Left renal pelvis (tissue), 4 donors: ENCODE data around the gene ARHGEF33. TPM values are rescaled to one million over a fixed set of nuclear protein-coding genes. Genes with fewer than 3 reads are reported as not detected.

Source experiments
- DNase-seq, 4 donors: peaks; one replicate each; pipeline ENCODE4 v3.0.0-alpha.2; 2013; ENCODE audit warnings: low read depth in 4 of 4, low spot score in 3 of 4
- polyA plus RNA-seq, 4 donors: library from polyadenylated mRNA; unstranded; fragments of 120-200 nt; gene quantifications; one replicate each; pipeline ENCODE4 v1.2.1, GENCODE V29; 2013; ENCODE audit not compliant: insufficient read length in 4 of 4

ARHGEF33 gene
- polyA plus RNA-seq, 4 donors, result 1.9 to 3.8 (median 2.4) TPM

DNA sequence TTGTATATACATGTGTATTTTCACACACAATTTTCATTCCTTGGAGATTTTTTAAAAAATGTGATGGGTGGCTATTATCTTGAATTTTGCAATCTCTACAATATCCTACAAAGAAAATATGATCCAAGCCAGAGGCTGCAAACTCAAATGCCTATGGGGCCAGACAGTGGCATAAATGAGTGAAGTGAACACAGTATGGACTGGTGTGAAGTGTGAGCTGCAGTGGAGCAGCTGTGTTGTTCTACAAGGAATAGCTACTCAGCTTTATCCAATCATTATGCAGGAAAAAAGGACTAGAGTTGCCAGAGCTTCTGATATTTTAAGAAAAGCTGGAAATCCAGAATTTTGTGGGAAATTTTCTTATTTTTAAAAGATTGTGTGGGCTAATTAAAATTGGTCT is 62.1 kb downstream of the ARHGEF33 start:
- no peak for DNase-seq

DNA sequence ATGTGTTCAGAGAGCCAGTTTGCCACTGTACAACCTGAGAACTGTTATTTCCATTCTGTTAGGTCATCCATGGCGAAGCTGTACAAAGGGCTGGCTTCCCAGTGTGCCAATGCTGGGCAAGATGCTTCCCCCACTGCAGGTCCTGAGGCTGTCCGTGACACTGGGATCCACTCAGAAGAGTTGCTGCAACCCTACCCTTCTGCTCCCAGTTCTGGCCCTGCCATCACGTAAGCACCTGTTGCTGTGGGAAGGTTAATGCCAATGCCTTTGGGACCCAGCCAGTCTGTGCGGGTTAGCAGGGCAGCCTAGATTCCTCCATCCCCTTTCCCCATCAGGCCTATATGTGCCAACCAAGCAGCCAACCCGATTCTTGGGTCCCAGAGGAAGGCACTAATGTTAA is 68.3 kb downstream of the ARHGEF33 start:
- DNase-seq, result no peak

DNA sequence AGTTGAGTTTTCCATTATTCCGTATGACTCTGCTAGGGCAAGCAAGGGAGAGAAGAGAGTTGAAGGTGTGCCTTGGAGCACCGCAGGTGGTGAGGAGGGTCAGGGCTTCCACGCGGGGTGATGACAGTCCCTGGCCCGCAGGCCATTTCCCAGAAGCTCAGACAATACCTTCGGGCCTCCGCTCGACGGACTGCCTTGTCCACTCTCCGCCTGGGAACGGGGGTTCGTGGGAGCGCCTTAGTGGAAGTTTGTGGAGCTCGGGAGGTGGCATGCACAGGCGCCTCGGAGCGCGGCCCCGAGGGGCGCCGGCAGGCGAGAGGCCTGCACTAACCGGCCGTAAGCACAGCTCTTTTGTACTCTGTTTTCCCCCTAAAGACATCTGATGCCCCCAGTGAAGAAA is 69.8 kb downstream of the ARHGEF33 start:
- no peak for DNase-seq

DNA sequence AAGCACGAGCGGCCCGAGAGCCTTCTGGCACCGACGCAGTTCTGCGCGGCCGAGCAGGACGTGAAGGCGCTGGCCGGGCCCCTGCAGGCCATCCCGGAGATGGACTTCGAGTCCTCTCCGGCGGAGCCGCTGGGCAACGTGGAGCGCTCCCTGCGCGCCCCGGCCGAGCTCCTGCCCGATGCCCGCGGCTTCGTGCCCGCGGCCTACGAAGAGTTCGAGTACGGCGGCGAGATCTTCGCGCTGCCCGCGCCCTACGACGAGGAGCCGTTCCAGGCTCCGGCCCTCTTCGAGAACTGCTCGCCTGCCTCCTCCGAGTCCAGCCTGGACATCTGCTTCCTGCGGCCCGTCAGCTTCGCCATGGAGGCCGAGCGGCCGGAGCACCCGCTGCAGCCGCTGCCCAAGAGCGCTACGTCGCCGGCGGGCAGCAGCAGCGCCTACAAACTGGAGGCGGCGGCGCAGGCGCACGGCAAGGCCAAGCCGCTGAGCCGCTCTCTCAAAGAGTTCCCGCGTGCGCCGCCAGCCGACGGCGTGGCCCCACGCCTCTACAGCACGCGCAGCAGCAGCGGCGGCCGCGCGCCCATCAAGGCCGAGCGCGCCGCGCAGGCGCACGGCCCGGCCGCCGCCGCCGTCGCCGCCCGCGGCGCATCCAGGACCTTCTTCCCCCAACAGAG is 70.4 kb downstream of the ARHGEF33 start:
- DNase-seq, result peak; percentile 64 to 75 (median 70)

GRCh38 chr2:38960609-38961320 is 71.1 kb downstream of the ARHGEF33 start:
- no peak for DNase-seq

DNA sequence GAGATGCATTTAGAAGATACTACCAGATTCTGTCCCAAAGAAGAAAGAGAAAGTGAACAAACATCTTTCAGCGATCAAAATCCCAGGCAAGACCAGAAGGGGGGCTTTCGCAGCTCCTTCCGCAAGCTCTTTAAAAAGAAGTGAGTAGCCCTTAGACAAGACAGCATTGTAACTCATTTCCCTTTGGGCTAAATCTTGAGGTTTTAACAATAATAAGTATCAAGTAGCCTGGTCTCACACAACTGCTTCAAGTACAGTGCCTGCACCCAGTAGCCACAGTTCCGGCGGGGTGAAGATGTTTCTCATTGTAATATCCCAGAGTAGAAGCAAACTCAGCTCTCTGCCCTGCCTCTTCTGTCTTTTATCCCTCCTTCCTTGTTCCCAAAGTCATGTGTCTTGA is 76.3 kb downstream of the ARHGEF33 start:
- DNase-seq, result no peak

DNA sequence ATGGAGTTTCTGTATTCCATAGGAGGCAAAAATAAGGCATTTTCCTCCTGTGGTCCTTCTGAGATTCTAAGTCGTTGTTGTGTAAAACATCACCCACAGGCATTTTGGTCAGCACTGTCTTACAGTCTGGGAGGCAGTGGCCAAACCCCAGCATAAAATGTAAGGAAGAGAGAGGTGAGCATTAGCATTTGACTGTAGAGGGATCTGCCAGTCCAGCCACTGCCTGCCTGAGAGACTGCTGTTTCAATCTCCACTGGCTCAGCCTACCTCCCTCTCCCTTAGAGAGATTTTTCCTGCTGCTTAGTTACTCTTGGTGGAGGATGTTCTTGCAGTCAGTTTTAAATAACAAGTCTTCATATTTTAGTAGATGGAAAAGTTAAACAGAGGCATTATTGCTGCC is 77.0 kb downstream of the ARHGEF33 start:
- no peak for DNase-seq

DNA sequence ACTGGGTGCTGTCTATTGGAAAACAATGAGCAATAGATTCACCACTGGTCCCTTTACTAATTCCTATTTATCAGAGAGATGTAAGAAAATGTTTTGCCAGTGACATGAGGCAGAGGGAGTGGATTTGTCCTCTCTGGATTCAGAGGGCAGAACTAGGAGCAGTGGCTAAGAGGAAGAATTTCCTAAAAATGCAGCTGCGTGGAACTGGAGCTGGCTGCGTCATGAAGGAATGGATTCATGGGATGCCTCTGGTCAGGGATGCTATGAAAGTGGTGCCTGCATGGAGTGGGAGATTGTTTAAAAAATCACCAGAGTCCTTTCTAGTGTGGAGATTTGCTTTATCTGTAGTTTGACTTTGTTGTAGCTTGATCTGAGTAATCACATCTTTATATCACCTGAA is 78.3 kb downstream of the ARHGEF33 start:
- no peak for DNase-seq

- DNase-seq, result no peak
These were observed 81.7 kb downstream of the ARHGEF33 start for GRCh38 chr2:38971377-38971776.

GRCh38 chr2:38973266-38973665 is 83.6 kb downstream of the ARHGEF33 start:
- DNase-seq, result no peak

- no peak for DNase-seq
These were observed 85.4 kb downstream of the ARHGEF33 start for GRCh38 chr2:38975042-38975441.

GRCh38 chr2:38977047-38977446 is 87.4 kb downstream of the ARHGEF33 start:
- no peak for DNase-seq

DNA sequence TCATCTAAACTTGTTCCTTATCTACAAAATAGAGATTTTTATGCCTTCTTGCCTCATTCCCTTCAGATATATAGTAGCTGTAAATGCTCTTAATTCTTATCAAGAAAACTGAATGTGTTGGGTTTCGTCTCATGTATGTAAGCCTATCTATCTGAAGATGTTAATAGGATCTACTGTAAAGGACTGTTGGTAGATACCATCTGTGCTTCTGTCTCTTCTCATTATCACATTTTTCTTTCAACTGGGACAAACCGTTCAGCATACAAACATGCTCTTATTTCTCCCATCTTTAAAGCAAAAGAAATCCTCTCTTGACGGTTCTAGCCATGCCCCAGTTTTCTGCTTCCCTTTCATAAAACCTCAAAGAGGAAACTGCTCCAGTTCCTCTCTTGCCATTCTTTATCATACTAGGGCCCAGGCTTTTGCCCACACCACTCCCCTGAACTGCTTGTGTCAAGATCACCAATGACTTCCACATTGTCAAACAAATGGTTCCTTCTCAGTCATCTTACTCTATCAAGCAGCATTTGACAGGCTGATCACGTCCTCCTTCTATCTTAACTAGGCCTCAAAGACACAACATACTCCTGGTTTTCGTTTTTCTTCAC is 88.7 kb downstream of the ARHGEF33 start:
- no peak for DNase-seq

- DNase-seq, result no peak
These were observed 89.2 kb downstream of the ARHGEF33 start for GRCh38 chr2:38978908-38979307.

- no peak for DNase-seq
These were observed 91.5 kb downstream of the ARHGEF33 start for GRCh38 chr2:38981003-38981669.

GRCh38 chr2:38981670-38982357 is 92.1 kb downstream of the ARHGEF33 start:
- DNase-seq, result no peak

DNA sequence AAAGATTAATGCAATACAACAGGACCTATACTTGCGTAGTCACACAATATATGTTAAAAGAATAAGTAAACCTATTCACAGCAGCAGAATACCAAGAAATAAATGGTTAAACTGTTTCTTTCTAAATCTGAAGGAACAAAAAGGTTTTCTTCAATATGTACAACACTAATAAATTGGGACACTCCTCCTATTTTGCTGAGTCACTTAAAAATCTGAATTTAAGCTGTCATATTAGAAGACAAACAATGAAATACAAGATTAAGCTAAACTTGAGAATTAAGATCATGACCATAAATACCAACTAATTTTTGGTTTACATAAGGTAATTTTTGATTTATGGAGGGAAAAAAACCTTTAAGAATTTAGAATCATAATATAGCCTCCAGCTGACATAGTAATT is 92.8 kb downstream of the ARHGEF33 start:
- no peak for DNase-seq

DNA sequence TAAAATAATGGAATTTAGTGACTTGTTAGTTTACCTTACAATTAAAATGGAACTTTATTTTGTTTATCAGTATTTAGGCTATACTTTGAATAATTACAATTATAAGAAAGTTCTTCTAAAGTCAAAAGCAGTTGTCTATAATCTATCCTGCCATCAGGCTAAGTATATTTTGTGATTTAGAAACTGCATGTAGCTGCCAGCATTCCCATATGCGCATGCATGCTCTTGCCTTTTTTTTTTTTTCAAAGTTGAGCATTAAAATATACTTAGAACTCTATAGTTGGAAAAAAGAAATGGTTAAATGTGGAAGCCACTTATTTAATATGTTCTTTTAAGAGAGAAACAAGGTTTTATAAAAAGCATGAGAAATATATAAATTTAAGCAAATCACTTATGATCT is 99.0 kb downstream of the ARHGEF33 start:
- DNase-seq, result no peak

DNA sequence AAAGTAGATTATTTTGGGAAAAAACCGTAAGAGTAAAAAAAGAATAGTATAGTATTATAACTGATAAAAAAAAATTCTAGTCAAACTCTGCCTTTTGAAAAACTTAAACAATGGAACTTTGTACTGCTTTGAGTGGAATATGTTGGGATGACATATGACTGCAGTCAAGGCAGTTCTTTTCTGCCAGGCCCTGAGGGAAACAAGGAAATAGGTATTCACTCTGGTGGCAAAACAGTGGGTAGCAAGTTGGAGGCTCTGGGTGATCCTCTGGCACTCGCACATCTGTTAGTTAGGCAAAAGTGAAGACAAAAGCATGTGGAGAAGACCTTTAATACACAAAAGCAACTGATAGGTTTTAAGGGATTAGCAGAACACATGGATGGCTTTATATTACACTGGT is 102.2 kb downstream of the ARHGEF33 start:
- no peak for DNase-seq

GRCh38 chr2:38997781-38998180 is 108.1 kb downstream of the ARHGEF33 start:
- DNase-seq, result no peak

- DNase-seq, result no peak
These were observed 110.9 kb downstream of the ARHGEF33 start for GRCh38 chr2:39000552-39000951.
